Stimulated activated CD8-positive, alpha-beta memory T cell treated with anti-CD3 and anti-CD28 coated beads, Interleukin-4, amount 100 ng/mL, for 48 hours (primary cell): ENCODE results near the gene TBC1D5.

Experiments used
- DNase-seq: peaks from one replicate; pipeline ENCODE4 v3.0.0-alpha.2; 2020

TBC1D5 gene

DNA sequence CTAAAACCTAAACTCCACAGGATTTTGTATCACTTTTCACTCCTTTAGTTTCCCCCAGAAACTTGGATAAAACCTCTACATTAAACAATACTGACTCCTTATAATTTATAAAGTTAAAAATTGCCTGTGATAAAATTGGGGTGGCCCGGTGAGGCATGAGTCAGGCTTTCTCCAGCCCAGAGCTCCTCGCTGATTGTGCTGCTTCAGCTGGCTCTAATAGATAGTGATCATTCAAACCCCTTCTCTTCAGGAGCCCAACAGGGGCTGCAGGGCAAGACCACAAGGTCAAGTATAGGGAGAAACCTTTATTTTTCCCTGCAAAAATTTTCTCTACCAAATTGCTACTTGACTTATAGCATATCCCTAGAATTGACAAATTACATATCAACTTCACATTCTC is 549.4 kb downstream of the TBC1D5 start:
- no peak for DNase-seq

DNA sequence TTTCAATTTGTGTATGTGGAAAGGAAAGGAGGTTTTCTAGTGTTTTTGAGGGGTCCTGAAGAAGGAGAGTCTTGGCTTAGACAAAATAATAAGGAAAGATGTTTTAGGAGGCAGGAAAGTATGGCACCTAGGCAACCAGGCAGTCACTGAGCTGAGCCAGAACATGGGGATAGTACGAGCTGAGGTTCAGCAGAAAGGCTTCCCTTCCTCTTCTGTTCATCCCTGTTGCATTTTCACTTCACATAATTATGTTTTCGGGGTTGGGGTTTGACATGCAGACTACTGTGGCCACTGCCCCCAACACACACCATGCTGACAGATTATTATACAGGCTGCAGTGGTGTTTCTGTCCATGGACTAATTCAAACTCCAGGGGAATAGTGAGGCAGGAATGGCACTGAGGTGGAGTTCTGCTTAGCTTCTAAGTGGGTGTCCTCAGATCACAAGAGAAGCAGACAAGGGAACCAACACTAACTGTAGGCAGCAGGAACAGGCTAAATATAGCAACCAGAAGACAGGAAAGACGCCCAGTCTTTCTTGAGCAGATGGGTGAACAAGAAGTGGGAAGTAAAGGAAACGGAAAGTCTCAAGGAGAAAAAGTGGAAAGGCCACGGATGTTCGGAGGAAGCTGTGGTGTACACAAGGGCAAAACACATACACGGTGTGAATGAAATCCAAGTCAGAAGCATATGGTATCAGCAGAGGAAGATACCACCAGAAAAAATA is 551.9 kb downstream of the TBC1D5 start:
- DNase-seq: no peak

DNA sequence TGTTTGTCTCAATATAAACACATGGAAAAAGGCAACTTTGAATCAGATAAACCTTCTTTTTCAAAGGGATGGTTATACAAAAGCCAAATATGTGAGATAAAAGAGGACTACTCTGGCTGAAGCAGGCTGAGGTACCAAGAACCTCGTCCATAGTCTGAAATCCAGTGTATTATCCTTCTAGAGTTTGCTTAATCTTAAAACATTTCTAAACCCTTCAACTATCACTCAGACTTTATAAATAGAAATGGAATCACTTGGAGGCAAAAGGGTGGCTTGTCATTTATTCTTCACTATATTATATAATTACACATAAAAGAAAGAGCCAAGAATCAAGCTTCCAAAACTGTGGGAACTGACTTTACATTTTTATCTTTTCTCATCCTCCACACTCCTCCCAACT is 554.1 kb downstream of the TBC1D5 start:
- DNase-seq: no peak

DNA sequence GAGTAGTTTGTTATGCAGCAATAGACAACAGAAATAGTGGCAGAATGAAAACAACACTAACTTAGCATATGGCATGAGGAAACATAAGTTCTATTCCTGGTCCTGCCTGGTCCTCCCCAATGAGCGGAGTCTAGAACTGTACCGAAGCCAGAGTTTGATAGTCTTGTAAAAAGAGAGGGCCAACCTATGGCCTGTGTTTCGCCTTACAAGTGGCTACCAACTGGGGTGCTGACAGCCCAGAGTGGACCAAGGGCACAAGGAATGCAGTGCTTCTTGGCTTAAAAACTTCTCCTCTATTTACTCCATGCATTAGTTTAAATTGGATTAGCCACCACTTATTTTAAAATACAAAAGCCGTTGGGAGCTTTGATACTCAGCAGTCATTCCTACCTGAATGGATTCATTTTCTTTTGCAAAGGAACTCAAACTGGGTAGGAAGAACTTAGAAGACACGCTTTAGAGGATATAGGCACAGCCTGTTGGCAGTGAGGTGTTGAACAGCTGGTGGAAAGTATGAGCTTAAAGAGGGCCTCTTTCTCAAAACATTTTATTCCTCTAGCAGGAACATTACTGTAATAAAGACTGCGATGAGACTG is 554.7 kb downstream of the TBC1D5 start:
- no peak for DNase-seq

DNA sequence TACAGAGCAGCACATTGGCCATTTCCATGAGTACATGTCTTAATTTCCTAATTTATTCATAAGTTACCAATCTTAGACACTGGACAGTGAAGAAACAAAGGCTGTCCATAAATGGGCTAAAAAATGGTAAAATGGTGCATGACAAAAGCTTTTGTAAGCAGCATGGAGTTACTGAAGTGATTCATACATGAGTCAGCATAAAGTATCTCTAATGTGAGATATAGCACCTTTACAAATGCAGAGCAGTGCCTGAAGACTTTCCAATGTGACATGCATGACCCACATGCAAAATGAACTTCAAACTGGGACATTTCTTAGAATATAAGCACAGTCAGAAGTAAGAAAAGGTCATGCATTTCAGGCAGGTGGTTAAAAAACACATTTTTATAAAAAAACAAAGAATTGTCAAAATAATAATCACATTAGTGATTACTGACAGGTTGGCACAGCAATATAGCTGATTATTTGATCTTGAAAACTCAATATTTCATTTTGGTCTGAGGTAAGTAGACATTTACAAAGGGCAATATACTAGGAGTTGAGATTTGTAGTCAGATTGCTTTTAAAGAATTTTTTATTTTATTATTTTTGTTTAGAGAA is 558.4 kb downstream of the TBC1D5 start:
- no peak for DNase-seq

DNA sequence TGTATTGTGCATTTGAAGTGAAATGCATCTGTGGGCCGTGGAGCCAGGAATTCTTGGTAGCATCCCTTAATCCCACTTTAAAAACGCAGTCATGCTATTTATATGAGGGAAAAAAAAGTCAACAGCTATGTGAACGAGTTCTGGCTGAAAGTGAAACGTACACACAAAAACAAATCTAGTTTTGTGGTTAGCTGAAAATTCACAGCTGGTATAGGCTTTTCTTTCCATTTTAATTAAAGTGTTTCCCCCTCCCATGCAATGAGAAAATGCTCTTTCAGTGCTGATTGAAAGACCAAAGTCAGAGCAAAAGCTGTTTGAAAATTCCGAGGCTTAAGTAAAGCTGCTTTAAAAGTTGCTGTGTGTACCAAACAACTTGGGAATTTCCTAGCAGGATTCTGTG is 560.3 kb downstream of the TBC1D5 start:
- no peak for DNase-seq

DNA sequence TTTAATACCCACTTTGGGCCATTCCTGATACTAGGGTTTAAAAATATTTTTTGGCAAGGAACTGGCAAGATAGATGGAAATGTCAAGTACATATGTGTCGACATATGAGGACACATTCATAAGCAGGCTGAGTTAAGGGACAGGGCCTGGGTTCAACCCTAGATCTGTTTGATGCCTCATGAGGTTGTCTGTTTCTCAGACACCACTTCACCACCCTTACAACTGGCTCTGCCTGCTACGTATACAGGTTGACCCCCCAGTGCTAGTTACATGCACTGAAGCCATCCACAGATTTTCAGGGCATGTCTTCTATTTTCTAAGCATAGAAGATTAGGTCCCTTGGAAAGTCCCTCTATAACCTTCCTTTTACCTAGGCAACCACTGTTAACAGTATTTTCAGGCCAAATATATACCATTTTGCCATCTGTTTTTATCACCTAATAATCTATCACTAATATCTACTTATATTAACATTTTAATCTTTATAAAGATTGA is 561.0 kb downstream of the TBC1D5 start:
- DNase-seq: no peak

DNA sequence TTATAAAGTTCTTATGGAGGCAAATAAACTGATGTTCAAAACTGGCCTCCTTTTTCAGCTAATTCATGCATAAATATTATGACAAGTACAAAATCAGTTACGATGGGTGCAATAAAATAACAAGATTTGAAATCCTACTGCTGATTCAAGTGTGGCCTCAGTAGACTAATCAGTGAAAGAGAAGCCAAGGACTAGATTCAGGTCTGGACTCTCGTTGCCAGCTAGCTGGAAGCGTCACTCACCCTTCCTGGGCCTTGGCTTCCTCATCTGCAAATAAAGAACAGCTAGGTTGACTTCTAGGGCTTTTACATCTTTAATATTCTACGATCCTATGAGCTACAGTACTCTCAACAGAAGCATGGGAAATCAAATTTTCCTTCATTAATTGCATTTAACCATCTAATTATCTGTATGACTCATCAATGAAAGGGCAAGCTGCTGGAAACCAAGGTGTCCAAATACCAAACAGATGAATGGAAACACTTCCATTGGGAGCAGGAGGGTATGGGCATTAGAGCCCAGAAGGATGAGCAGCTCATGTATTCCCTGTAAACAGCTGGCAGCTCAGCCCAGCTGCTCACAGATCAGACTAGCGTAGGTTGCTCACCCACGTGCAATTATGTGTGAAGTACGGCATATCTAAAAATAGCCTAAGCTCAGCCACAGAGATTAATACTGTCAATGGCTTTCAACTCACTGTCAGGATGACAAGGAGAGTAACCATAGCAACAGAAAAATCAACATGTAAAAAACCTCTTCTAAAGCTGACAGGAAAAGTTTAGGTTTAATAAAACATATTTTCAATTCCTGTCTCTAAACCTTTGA is 562.8 kb downstream of the TBC1D5 start:
- no peak for DNase-seq

DNA sequence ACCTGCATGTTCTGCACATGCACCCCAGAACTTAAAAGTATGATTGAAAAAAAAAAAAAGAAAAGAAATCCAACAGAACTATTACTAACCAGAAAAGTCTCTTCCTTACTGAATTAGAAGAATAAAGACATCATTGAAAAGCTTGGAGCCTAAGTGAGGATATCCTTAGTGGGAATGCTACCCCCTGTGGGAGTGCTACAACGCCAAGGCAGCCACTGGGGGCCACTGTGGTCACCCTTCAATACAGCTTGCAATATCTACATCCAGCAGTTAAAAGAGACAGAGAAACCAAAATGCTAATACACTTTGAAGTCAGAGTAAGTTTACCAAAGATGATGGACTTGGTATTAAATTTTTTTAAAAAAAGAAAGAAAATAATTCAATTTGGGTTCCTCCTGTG is 565.7 kb downstream of the TBC1D5 start:
- no peak for DNase-seq

DNA sequence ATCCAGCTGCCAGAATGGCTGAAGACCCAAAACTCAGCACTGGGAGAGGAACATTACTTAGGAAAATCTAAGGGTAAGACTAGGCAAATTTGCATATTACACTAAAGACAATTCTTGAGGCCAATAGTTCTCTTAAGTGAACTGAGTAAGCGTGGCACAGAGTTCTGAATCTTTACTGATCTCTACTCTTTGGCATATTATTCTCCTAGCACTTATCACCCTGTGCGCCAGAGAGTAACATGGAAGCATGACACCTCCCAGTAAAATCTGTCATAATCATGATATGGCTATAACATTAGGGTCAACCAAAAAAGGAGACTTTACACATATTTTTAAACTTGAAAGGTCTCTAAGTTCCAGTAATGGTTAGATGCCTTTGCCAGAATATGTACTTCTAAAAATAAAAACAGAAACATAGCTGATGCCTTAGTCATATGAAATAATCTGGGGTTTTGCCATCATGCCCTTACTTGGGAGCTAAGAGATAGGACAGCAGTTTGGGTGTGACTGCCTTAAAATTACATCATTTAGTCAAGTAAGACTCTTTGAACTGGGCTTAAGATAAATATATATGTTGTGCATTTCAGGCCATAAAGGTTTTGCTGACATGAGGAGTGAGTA is 567.1 kb downstream of the TBC1D5 start:
- DNase-seq: no peak

DNA sequence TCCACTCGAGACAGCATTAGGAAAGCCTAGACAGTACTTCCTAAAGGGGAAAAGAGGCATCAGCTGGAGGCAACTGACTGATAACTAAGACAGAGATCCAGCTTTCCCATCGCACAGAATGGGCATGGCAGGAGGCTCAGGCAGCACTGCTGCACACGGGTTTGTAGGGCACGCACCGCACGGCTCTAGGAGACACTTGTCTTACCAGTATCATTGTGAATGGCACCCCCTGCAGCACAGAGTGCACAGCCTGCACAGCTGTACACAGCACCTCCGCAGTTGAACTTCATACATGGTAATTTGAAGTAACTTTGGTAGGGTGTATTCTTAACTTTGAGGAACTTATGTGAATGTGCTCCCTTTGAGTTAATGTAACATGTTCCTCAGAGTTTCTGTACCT is 576.1 kb downstream of the TBC1D5 start:
- no peak for DNase-seq

DNA sequence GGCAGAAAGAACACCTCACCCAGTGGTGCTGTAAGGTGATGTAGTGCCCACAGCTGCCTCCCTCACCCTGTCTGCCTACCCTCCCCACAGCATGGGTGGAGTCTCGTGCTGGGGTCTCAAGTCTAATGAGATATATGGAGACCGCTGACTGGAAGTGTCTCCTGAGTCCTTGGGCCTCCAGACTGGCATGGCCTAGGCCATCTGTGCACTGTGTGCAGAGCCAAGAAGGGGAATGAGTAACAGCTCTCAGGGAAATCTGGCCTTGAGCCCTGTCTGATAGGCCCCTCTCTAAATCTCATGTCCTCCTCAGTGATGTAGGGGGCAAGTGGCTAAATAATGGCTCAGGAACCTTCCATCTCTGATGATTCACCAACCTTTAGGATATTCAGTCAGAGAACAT is 580.3 kb downstream of the TBC1D5 start:
- DNase-seq: no peak

DNA sequence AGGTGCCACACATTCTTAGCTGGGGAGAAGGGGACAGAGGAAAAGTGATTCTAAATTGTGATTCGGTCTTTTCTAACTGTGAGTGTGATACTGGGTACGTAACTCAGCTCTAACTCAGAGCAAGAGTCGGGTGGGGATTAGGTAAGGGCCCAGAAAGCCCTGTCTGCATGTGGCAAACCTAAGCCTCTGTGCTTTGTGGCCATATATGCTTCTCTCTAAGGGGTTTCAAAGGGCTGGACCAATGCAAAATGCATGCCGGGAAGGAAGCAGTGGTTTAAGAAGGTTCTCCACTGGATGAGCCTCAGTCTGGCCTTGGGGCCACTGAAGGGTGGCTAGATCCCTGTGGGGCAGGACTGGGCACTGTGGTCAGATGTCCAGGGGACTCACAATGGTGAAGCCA is 581.8 kb downstream of the TBC1D5 start:
- no peak for DNase-seq

DNA sequence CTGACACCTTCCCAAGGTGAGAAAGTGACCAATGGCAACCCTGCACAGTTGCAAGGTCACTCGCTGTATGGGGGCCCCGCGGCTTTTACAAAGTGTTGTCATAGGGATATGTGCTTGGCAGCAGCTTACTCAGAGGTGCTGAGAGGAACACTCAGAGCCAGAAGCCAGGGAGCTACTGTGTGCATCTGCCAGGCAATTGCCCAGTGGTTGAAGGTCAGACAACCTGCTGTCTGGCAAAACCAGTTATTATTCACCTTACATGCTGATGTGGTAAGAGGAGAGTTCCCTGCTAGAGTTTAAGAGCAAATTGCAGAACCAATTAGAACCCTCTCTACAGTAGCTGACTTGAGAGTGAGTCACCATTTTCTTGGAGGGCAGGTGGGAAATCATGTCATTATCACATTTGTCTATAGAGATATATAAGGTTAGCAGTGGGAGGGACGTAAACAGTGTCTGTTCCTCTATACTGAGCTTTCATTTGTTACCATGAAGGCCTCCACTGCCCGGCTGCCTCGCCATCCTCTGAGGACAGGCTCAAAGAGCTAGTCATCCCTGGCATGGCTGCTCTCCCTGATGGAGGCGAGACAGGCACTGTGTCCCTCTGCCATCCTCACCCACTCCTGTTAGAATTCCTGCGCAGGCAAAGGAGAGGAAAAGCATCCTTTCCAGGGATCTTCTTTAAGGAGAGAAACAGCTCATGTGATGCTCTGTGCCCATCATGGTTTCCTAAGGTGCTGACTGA is 583.3 kb downstream of the TBC1D5 start:
- peak; percentile 43 for DNase-seq

DNA sequence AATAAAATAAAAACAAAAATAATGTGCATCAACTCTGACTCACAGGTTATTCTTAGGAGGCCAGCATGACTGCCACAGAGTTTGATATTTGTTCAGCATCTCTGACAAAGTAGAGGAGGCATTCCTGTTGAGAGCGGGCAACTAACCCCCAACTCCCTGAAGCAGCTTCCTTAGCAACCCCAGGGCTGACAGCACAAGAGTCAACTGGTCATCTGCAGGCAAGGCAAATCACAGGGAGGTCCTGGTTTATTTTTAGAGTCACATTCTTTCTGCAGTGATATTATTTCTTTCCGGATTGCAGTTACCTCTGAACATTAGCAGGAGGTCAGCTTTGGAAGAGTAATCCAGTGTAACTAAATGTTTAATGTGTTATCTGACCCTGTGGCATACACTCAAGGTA is 584.7 kb downstream of the TBC1D5 start:
- DNase-seq: no peak

DNA sequence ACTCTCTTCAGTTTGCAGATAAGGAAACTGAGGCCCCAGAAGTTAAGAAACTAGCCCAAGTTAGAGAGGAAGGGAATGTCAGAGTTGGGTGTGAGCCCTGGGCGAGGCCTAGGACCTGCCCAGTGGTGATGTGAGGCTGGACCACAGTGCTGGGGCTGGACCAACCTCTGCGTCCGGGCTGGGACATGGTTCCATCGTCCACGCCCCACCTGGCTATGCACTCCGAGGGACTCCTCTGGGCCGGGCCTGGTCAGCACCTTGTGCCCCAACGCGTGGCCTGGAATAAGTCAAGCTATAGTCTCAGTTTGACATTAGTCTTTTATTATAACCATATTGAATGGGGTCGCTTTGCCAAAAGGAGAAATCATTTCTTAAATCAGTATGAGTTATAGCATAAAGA is 585.6 kb downstream of the TBC1D5 start:
- no peak for DNase-seq

DNA sequence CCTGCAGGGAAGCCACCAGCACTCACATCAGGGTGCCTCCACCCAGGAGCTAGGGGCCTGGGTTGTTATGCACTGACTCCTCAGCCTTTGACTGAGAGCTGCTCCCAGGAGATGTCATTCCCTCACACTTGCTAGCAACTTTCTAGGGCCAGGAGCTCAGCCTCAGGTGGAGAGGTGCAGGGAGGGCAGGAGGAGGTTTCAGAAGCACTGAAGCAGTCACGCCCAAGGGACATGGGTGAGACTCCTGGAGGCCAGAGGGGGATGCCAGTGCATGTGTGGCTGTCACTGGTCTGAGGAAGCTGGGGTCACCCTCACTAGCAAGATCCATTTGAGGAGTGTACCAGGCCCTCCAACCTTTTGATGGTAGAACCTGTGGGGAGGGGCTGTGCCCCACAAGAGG is 586.5 kb downstream of the TBC1D5 start:
- DNase-seq: peak; percentile 21

DNA sequence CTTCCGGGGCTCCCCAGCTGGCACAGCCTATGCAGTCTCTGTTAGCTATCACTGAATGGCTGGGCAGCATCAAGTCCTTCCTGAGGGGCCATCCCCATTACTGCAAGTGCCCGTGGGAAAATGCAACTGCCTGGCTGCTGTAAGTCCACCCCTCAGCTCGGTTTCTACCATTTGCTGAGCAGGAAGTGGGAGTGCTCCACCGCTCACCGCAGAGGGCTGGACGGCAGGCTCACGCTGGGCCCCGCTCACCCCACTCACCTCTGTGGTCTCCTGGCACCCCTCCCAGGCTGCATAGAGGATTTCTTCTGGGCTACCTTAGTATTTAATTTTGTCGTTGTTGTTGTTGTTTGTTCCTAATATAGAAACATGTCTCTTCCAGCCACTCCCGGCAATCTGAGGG is 587.5 kb downstream of the TBC1D5 start:
- DNase-seq: no peak

DNA sequence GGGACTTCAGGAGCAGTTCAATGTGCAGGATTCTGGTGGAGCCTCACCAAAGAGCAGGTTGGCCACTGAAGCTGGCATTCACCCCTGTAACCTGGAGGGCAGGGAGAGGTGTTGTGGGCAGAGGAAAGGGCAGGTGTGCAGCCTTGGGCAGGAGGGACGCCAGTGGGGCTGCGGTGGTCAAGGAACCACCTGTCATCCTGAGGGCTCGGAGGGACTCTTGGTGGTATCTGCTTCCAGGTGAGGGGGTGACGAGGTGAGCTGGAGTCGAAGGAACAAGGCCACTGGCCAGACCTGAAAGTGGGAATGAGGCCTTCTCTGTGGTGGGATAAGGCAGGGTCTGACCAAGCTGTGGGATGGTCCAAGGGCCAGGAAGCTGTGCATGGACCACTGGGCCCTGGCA is 588.2 kb downstream of the TBC1D5 start:
- peak; percentile 18 for DNase-seq

DNA sequence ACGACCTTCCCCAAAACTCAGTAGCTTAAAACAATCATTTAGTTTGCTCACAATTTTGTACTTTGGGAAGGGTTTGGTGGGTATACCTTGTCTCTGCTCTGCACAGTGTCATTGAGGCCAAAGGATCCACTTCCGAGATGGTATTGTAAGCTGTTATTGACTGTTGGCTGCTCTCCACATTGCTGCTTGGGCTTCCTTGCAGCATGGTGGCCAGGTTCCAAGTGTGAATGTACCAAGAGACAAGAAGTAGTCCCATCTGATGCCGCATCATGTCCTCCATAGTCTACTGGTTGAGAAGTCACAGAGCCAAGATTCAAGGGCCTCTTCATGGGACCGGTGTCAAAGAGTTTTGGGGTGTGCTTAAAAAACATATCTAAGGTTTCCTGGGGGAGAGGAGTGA is 589.2 kb downstream of the TBC1D5 start:
- no peak for DNase-seq

DNA sequence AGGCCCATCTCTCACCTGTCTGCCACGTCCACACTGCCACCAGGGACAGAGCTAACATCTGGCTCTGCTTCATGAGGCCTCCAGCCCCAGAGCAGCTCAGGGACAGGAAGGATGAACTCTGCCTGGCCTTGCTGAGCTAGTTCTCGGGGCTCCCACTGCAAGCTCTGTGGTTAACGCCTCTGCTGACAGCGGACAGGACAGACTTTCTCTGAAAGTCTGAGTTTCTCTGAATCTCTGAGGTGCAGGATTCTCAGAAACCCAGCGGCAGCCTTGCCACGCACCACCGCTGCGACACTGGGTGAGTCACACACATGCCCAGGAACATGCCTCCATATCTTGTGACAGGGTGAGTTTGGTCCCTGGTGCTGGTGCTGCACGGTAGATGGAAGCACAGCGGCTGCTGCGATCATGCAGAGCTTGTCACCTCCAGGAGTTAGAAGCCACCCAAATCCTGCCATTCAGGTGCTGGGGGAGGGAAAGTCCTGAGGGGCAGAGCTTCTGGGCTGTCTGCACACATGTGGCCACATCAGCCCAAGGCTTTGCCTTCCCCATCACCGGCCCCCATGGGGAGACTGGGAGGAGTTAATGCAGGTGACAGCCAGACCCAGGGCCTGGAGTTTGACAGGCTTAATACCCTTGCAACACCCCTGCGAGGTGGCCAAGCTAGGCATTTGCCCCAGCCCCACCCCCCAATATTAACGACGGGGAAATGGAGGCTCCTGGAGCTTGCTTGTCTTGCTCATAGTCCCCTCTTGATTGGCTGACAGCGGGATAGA is 590.6 kb downstream of the TBC1D5 start:
- peak; percentile 88 for DNase-seq

DNA sequence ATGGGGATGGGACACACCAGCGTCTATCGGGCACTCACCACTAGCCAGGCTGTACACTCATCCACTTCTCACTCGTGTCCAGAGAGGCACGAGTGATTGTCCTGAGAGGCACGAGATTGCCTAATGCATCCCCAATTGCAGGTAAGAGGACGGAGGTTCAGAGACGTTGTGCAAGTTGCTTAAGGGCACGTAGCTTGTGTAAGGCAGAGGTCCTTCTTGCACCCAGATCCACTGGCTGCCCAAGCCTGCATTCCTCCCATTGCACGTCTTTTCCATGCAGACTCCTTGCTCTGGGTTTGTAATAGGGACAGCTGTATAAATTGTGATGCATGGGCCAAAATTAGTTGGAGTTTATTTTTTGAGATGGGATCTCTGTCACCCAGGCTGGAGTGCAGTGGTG is 593.4 kb downstream of the TBC1D5 start:
- peak; percentile 5 for DNase-seq
